ENCODE results near the gene PRDM16. TPM values are rescaled to one million over a fixed set of nuclear protein-coding genes. Genes with fewer than 3 reads are reported as not detected.

Gene PRDM16
- total and polyA plus RNA-seq, 2 donors (not counting 1 experiment from before 2014, with no cell fraction given), result 0.03 to 0.12 TPM

DNA sequence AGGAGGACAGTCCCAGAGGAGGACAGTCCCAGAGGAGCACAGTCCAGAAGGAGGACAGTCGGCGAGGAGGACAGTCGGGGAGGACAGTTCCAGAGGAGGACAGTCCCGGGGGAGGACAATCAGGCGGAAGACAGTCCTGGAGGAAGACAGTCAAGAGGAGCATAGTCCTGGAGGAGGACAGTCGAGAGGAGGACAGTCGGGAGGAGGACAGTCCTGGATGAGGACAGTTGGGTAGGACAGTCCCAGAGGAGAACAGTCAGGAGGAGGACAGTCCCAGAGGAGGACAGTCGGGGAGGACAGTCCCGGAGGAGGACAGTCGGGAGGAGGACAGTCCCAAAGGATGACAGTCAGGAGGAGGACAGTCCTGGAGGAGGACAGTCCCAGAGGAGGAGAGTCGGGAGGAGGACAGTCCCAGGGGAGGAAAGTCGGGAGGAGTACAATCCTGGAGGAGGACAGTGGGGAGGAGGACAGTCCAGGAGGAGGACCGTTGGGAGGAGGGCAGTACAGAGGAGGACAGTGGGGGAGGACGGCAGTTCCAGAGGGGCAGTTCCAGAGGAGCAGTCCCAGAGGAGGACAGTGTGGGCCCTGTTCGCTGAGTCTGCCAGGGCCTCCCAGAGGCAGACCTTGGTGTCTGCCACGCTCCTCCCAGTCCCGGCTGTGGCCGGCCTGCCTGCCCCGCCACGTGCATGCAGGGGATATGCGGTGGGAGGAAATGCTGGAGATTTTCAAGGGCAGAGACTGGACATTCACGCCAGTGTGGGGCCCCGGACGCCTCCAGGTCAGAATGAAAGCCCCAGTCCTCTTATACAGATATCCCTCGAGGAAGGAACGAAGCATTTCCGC lies 201.6 kb downstream of the PRDM16 start:
- no peaks in the 10 kb centered on the region for H4K20me1 ChIP-seq (ENCODE audit: control insufficient read depth, insufficient read depth, low read length, poor library complexity, severe bottlenecking)
- H3K4me3 Mint-ChIP-seq, result no peak overlapping the region
- no peaks in the 10 kb centered on the region for H3K27me3 ChIP-seq (replicated peaks in 1 of 4; ENCODE audit: control extremely low read depth in 1 of 4, control insufficient read depth in 3 of 4, insufficient read depth in 4 of 4, low read length in 3 of 4)
- no peak overlapping the region for H3K27ac ChIP-seq (ENCODE audit: low read length in 2 of 2)
- POLR2A ChIA-PET, result no interaction called here
- intact Hi-C loops (cut with micrococcal nuclease), result no loop called here
- no peaks in the 10 kb centered on the region for H3K4me1 ChIP-seq (ENCODE audit: control insufficient read depth in 2 of 2, insufficient read depth in 2 of 2, low read length in 2 of 2)
- H3K9me3 ChIP-seq (ENCODE audit: control extremely low read depth in 1 of 3, control insufficient read depth in 2 of 3, insufficient read depth in 1 of 3, low read length in 2 of 3), result peaks cover 0 to 9% (median 0%) of the 10 kb centered on the region in 3 donors
- 89% methylated on average over 27 of the region's 27 CpGs for WGBS (ENCODE audit: insufficient coverage)
- no peaks in the 10 kb centered on the region for H3K36me3 ChIP-seq (replicated peaks in 1 of 2; ENCODE audit: control extremely low read depth in 1 of 2, control insufficient read depth in 1 of 2, extremely low read depth in 1 of 2, insufficient read depth in 2 of 2, low read length in 1 of 2)
- TF ChIP-seq, protein P1, sequence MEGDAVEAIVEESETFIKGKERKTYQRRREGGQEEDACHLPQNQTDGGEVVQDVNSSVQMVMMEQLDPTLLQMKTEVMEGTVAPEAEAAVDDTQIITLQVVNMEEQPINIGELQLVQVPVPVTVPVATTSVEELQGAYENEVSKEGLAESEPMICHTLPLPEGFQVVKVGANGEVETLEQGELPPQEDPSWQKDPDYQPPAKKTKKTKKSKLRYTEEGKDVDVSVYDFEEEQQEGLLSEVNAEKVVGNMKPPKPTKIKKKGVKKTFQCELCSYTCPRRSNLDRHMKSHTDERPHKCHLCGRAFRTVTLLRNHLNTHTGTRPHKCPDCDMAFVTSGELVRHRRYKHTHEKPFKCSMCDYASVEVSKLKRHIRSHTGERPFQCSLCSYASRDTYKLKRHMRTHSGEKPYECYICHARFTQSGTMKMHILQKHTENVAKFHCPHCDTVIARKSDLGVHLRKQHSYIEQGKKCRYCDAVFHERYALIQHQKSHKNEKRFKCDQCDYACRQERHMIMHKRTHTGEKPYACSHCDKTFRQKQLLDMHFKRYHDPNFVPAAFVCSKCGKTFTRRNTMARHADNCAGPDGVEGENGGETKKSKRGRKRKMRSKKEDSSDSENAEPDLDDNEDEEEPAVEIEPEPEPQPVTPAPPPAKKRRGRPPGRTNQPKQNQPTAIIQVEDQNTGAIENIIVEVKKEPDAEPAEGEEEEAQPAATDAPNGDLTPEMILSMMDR (IDR thresholded peaks at IDR 0.05), result no peak
- TF ChIP-seq EZH2 (IDR thresholded peaks at IDR 0.05; ENCODE audit: borderline replicate concordance, insufficient read depth, low read depth, low read length, poor library complexity, severe bottlenecking), result no peak
- ATAC-seq (ENCODE audit: low read depth), result no peak
- no peaks in the 10 kb centered on the region for H3K27me3 Mint-ChIP-seq
- H3K79me2 ChIP-seq (ENCODE audit: control insufficient read depth, insufficient read depth, low read length), result no peaks in the 10 kb centered on the region
- H3K27ac Mint-ChIP-seq, result no peak overlapping the region
- H2AFZ ChIP-seq (ENCODE audit: insufficient read depth, low read depth, low read length, poor library complexity, severe bottlenecking), result no peak overlapping the region
- H3K9ac ChIP-seq (ENCODE audit: low read length), result no peak overlapping the region
- H3K9me3 Mint-ChIP-seq (ENCODE audit: insufficient read depth), result no peaks in the 10 kb centered on the region
- H3K4me2 ChIP-seq (replicated peaks; ENCODE audit: low read depth, low read length, poor library complexity, severe bottlenecking), result no peak overlapping the region
- CTCF ChIA-PET, result no interaction called here
- no peak for DNase-seq
- no peaks in the 10 kb centered on the region for H3K4me1 Mint-ChIP-seq
- no peak overlapping the region for H3K4me3 ChIP-seq (ENCODE audit: control extremely low read depth in 1 of 5, extremely low read depth in 1 of 5, insufficient read depth in 1 of 5, low read depth in 2 of 5, low read length in 4 of 5)

DNA sequence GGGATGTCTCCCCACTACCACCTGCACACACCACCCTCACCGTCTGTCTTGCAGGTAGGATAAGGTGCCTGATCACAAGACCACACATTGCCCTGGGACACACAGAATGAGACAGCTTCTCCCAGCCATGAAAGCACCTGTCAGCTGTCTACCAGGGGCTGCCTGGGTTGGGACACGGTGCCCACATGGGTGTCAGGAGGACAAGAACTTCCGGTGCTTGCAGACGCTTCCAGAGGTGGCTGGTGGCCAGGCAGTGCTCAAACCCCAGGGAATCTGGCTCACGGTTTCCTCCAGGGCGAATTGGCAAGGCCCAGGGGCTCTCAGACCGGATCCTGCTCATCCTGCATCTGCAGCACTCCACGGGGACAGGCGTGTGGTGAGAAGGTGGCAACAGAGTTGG lies 202.9 kb downstream of the PRDM16 start:
- Histone ChIP-seq H3K36me3 (replicated peaks in 1 of 2; ENCODE audit: control extremely low read depth in 1 of 2, control insufficient read depth in 1 of 2, extremely low read depth in 1 of 2, insufficient read depth in 2 of 2, low read length in 1 of 2) (no peaks in the 10 kb centered on the region), H3K27ac (ENCODE audit: low read length in 2 of 2) (no peak overlapping the region), H3K4me2 (replicated peaks; ENCODE audit: low read depth, low read length, poor library complexity, severe bottlenecking) (no peak overlapping the region), H3K9ac (ENCODE audit: low read length) (no peak overlapping the region), H3K9me3 (ENCODE audit: control extremely low read depth in 1 of 3, control insufficient read depth in 2 of 3, insufficient read depth in 1 of 3, low read length in 2 of 3) (peaks cover 0 to 9% (median 0%) of the 10 kb centered on the region in 3 donors), H3K4me1 (ENCODE audit: control insufficient read depth in 2 of 2, insufficient read depth in 2 of 2, low read length in 2 of 2) (no peaks in the 10 kb centered on the region), H3K4me3 (ENCODE audit: control extremely low read depth in 1 of 5, extremely low read depth in 1 of 5, insufficient read depth in 1 of 5, low read depth in 2 of 5, low read length in 4 of 5) (no peak overlapping the region), H3K27me3 (replicated peaks in 1 of 4; ENCODE audit: control extremely low read depth in 1 of 4, control insufficient read depth in 3 of 4, insufficient read depth in 4 of 4, low read length in 3 of 4) (no peaks in the 10 kb centered on the region), H3K79me2 (ENCODE audit: control insufficient read depth, insufficient read depth, low read length) (no peaks in the 10 kb centered on the region), H4K20me1 (ENCODE audit: control insufficient read depth, insufficient read depth, low read length, poor library complexity, severe bottlenecking) (no peaks in the 10 kb centered on the region), H2AFZ (ENCODE audit: insufficient read depth, low read depth, low read length, poor library complexity, severe bottlenecking) (no peak overlapping the region)
- H3K9me3 Mint-ChIP-seq (ENCODE audit: insufficient read depth), result no peaks in the 10 kb centered on the region
- POLR2A ChIA-PET, result no interaction called here
- no peaks in the 10 kb centered on the region for H3K27me3 Mint-ChIP-seq
- 74% methylated on average over 9 of the region's 9 CpGs for WGBS (ENCODE audit: insufficient coverage)
- no peak overlapping the region for H3K27ac Mint-ChIP-seq
- CTCF ChIA-PET, result no interaction called here
- ATAC-seq (ENCODE audit: low read depth) (no peak), DNase-seq (no peak)
- no peaks in the 10 kb centered on the region for H3K4me1 Mint-ChIP-seq
- intact Hi-C loops (cut with micrococcal nuclease), result no loop called here
- TF ChIP-seq, protein P1 (IDR thresholded peaks at IDR 0.05), result no peak
- no peak for TF ChIP-seq EZH2 (IDR thresholded peaks at IDR 0.05; ENCODE audit: borderline replicate concordance, insufficient read depth, low read depth, low read length, poor library complexity, severe bottlenecking)
- no peak overlapping the region for H3K4me3 Mint-ChIP-seq
